ENCODE measurements around the gene LDB2.

DNA sequence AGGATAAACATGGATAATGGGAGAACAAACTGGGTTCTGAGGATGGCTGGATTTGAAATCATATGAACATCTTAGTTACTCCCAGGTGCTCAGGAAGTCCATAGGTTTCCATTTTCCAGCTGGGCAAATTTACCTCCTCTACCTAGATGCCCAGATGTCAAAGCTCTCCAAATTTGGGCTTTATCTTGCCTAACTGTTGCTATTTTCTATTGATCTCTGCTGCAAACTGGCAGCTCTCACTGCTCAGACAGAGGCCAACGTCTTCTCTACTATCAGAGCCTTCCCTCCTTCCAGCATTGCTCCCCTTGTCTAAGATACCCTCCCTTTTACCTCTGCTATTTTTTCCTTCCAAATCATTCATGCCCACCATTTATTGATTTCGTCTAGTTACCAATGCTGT, 62.1 kb downstream of the LDB2 start:
- TF ChIP-seq POLR2AphosphoS5 (IDR thresholded peaks at IDR 0.05) (no peak), POLR2A (IDR thresholded peaks at IDR 0.05) (no peak)
- TF ChIP-seq, protein P1, sequence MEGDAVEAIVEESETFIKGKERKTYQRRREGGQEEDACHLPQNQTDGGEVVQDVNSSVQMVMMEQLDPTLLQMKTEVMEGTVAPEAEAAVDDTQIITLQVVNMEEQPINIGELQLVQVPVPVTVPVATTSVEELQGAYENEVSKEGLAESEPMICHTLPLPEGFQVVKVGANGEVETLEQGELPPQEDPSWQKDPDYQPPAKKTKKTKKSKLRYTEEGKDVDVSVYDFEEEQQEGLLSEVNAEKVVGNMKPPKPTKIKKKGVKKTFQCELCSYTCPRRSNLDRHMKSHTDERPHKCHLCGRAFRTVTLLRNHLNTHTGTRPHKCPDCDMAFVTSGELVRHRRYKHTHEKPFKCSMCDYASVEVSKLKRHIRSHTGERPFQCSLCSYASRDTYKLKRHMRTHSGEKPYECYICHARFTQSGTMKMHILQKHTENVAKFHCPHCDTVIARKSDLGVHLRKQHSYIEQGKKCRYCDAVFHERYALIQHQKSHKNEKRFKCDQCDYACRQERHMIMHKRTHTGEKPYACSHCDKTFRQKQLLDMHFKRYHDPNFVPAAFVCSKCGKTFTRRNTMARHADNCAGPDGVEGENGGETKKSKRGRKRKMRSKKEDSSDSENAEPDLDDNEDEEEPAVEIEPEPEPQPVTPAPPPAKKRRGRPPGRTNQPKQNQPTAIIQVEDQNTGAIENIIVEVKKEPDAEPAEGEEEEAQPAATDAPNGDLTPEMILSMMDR (IDR thresholded peaks at IDR 0.05): no peak

All from breast epithelium (tissue), 3 donors.